ENCODE measurements around the gene ABHD17A. TPM values are rescaled to one million over a fixed set of nuclear protein-coding genes. Genes with fewer than 3 reads are reported as not detected.
A peak's percentile ranks its signal among the peaks of the same experiment; 100 is the strongest.

Gene ABHD17A
- total and polyA plus RNA-seq, 9 of the 15 experiments (the other 6 are each of a cell fraction or from before 2014, with no cell fraction given): 0.04 to 135 (median 21.8) TPM; not detected in 1

GRCh38 chr19:1875646-1876495, 9.4 kb downstream of the ABHD17A start (continued):
- TF ChIP-seq E4F1 (CRISPR knock-in tag; IDR thresholded peaks at IDR 0.05; ENCODE audit: borderline replicate concordance): no peak
- TF ChIP-seq HNRNPUL1 (IDR thresholded peaks at IDR 0.05; ENCODE audit: low read length): no peak
- TF ChIP-seq SOX6 (IDR thresholded peaks at IDR 0.05): peak; percentile 55
- peak; percentile 98 for TF ChIP-seq RB1 (IDR thresholded peaks at IDR 0.05; ENCODE audit: low read depth)
- peak; percentile 44 for TF ChIP-seq MXD1 (CRISPR knock-in tag; IDR thresholded peaks at IDR 0.05; ENCODE audit: borderline replicate concordance, poor library complexity, severe bottlenecking)
- no peak for TF ChIP-seq CEBPG (CRISPR knock-in tag; IDR thresholded peaks at IDR 0.05)
- no peak for TF ChIP-seq CEBPG (tag; conservative IDR thresholded peaks at IDR 0.05 in 1 of 2, IDR thresholded peaks at IDR 0.05 in 1 of 2)
- TF ChIP-seq RBM39 (optimal IDR thresholded peaks at IDR 0.05; ENCODE audit: low read depth, low read length): no peak
- peak in 2 of 3 experiments; percentile 65 to 71 for TF ChIP-seq YY1 (IDR thresholded peaks at IDR 0.05; ENCODE audit: borderline replicate concordance in 1 of 3, control insufficient read depth in 1 of 3, extremely low read depth in 1 of 3, insufficient read depth in 3 of 3, insufficient read length in 1 of 3, insufficient replicate concordance in 2 of 3, low read depth in 1 of 3, low read length in 2 of 3)
- no peak for TF ChIP-seq ZNF395 (CRISPR knock-in tag; IDR thresholded peaks at IDR 0.05)
- TF ChIP-seq SMC3 (conservative IDR thresholded peaks at IDR 0.05; ENCODE audit: insufficient read depth, low read depth, low read length): no peak
- TF ChIP-seq KAT8 (IDR thresholded peaks at IDR 0.05; ENCODE audit: low read depth): no peak
- no peak for TF ChIP-seq FOXA1 (IDR thresholded peaks at IDR 0.05; ENCODE audit: borderline replicate concordance)
- no peak for TF ChIP-seq EZH2 (IDR thresholded peaks at IDR 0.05; ENCODE audit: borderline replicate concordance, low read depth, low read length)
- TF ChIP-seq BDP1 (IDR thresholded peaks at IDR 0.05; ENCODE audit: insufficient read depth, insufficient read length): no peak
- peak; percentile 81; the same call in 1 of the 2 replicates for TF ChIP-seq JUN (IDR thresholded peaks at IDR 0.05; ENCODE audit: borderline replicate concordance, low read depth, low read length)
- peak; percentile 9; the same call in 1 of the 2 replicates for TF ChIP-seq JUN (CRISPR knock-in tag; IDR thresholded peaks at IDR 0.05; ENCODE audit: borderline replicate concordance)
- TF ChIP-seq MTA1 (IDR thresholded peaks at IDR 0.05; ENCODE audit: borderline replicate concordance): no peak
- TF ChIP-seq RAD51 (IDR thresholded peaks at IDR 0.05; ENCODE audit: borderline replicate concordance, low read depth): peak; percentile 95
- TF ChIP-seq KAT7 (CRISPR knock-in tag; IDR thresholded peaks at IDR 0.05; ENCODE audit: borderline replicate concordance): no peak
- TF ChIP-seq CREBBP (IDR thresholded peaks at IDR 0.05; ENCODE audit: low read depth, low read length): no peak

Measured in K562 (cell line).